ENCODE results near the gene HDAC9. TPM values are rescaled to one million over a fixed set of nuclear protein-coding genes. Genes with fewer than 3 reads are reported as not detected.

Gene HDAC9
- total RNA-seq, 1 experiment from 2014 or later: 31.9 TPM

- Histone ChIP-seq H3K27ac (ENCODE audit: low read depth, low read length, poor library complexity, severe bottlenecking) (no peak overlapping the region), H3K9me3 (ENCODE audit: low read depth, low read length, poor library complexity, severe bottlenecking) (no peaks in the 10 kb centered on the region), H3K27me3 (replicated peaks; ENCODE audit: insufficient read depth, low read depth, low read length, poor library complexity) (no peaks in the 10 kb centered on the region), H3K4me1 (ENCODE audit: insufficient read depth, low read length, poor library complexity, severe bottlenecking) (peaks cover 4% of the 10 kb centered on the region), H3K4me3 (ENCODE audit: low read depth, low read length, poor library complexity, severe bottlenecking) (no peak overlapping the region), H3K36me3 (ENCODE audit: insufficient read depth, low read length, poor library complexity, severe bottlenecking) (no peaks in the 10 kb centered on the region)
- ChIA-PET POLR2A (ENCODE audit: low non-redundant PET) (no interaction called here), CTCF (no interaction called here)
- TF ChIP-seq CTCF (conservative IDR thresholded peaks at IDR 0.05; ENCODE audit: low read depth, low read length): no peak
- no peak for TF ChIP-seq EZH2 (IDR thresholded peaks at IDR 0.05; ENCODE audit: borderline replicate concordance, low read depth, low read length, poor library complexity, severe bottlenecking)
- no TSS peak for BruUV-seq (replicated peaks)
- DNase-seq (ENCODE audit: low spot score): no peak
- intact Hi-C loops (cut with micrococcal nuclease; ENCODE audit: unreplicated experiment): no loop called here
These were observed 376.8 kb downstream of the HDAC9 start for GRCh38 chr7:18872344-18872743.

- peak; percentile 65 for TF ChIP-seq CTCF (conservative IDR thresholded peaks at IDR 0.05; ENCODE audit: low read depth, low read length)
- no peak for TF ChIP-seq EZH2 (IDR thresholded peaks at IDR 0.05; ENCODE audit: borderline replicate concordance, low read depth, low read length, poor library complexity, severe bottlenecking)
- ChIA-PET CTCF (no interaction called here), POLR2A (ENCODE audit: low non-redundant PET) (no interaction called here)
- Histone ChIP-seq H3K27me3 (replicated peaks; ENCODE audit: insufficient read depth, low read depth, low read length, poor library complexity) (no peaks in the 10 kb centered on the region), H3K4me1 (ENCODE audit: insufficient read depth, low read length, poor library complexity, severe bottlenecking) (peaks cover 4% of the 10 kb centered on the region), H3K4me3 (ENCODE audit: low read depth, low read length, poor library complexity, severe bottlenecking) (no peak overlapping the region), H3K9me3 (ENCODE audit: low read depth, low read length, poor library complexity, severe bottlenecking) (no peaks in the 10 kb centered on the region), H3K36me3 (ENCODE audit: insufficient read depth, low read length, poor library complexity, severe bottlenecking) (no peaks in the 10 kb centered on the region), H3K27ac (ENCODE audit: low read depth, low read length, poor library complexity, severe bottlenecking) (no peak overlapping the region)
- intact Hi-C loops (cut with micrococcal nuclease; ENCODE audit: unreplicated experiment): no loop called here
- peak; percentile 58 for DNase-seq (ENCODE audit: low spot score)
- BruUV-seq (replicated peaks): no TSS peak
These were observed 378.3 kb downstream of the HDAC9 start for GRCh38 chr7:18873734-18874336.

DNA sequence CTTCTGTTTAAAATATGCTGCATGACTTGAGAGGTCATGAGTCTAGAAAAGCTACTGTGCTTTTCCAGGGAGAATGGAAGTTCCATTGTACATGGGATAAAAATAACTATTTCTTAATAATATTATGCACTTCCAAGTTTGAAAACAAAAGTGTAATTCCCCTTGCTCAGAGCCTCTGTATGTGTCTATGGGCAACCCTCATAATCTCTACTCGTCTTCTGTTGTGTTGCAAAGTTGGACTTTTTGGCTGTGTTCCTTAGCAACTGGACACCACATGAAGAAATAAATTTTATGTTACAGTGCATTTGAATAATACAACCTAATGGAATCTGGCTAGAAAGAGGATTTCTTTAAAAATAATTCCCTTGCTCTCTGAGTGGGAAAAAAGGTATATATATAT is 379.3 kb downstream of the HDAC9 start:
- POLR2A ChIA-PET (ENCODE audit: low non-redundant PET): no interaction called here
- no peak for TF ChIP-seq CTCF (conservative IDR thresholded peaks at IDR 0.05; ENCODE audit: low read depth, low read length)
- TF ChIP-seq EZH2 (IDR thresholded peaks at IDR 0.05; ENCODE audit: borderline replicate concordance, low read depth, low read length, poor library complexity, severe bottlenecking): no peak
- intact Hi-C loops (cut with micrococcal nuclease; ENCODE audit: unreplicated experiment): no loop called here
- no peaks in the 10 kb centered on the region for H3K9me3 ChIP-seq (ENCODE audit: low read depth, low read length, poor library complexity, severe bottlenecking)
- H3K27me3 ChIP-seq (replicated peaks; ENCODE audit: insufficient read depth, low read depth, low read length, poor library complexity): no peaks in the 10 kb centered on the region
- H3K36me3 ChIP-seq (ENCODE audit: insufficient read depth, low read length, poor library complexity, severe bottlenecking): no peaks in the 10 kb centered on the region
- no peak overlapping the region for H3K4me3 ChIP-seq (ENCODE audit: low read depth, low read length, poor library complexity, severe bottlenecking)
- DNase-seq (ENCODE audit: low spot score): no peak
- H3K27ac ChIP-seq (ENCODE audit: low read depth, low read length, poor library complexity, severe bottlenecking): no peak overlapping the region
- CTCF ChIA-PET: no interaction called here
- BruUV-seq (replicated peaks): no TSS peak
- peaks cover 4% of the 10 kb centered on the region for H3K4me1 ChIP-seq (ENCODE audit: insufficient read depth, low read length, poor library complexity, severe bottlenecking)
